HepG2 (cell line): ENCODE measurements around the gene HOMEZ. TPM values are rescaled to one million over a fixed set of nuclear protein-coding genes. Genes with fewer than 3 reads are reported as not detected.

ENCODE experiments used
- CREB1 ChIP-seq, 2 experiments: fragments of 450-650 bp in 1 of 2; IDR thresholded peaks; 2 replicates each; pipeline ENCODE4 v1.6.1; 2016 to 2017; ENCODE audit warnings: control low read depth in 1 of 2, mild to moderate bottlenecking in 1 of 2, missing compliant biosample characterization in 1 of 2, missing genetic modification characterization in 1 of 2
- CREBL2 ChIP-seq: sonication (generic); formaldehyde crosslinking; IDR thresholded peaks from 2 replicates; pipeline ENCODE4 v1.8.1; 2023; ENCODE audit warnings: missing genetic modification reagents, mild to moderate bottlenecking, borderline replicate concordance
- ETS1 ChIP-seq: sonication (generic); formaldehyde crosslinking; IDR thresholded peaks from 2 replicates; pipeline ENCODE4 v1.4.0; 2020; ENCODE audit warnings: missing genetic modification reagents
- LCORL ChIP-seq, 2 experiments: fragments of 450-650 bp in 1 of 2; sonication (generic) in 1 of 2; formaldehyde crosslinking in 1 of 2; IDR thresholded peaks; 2 replicates each; pipeline versions ENCODE4 v1.5.0 to v1.6.1; 2017 to 2020; ENCODE audit warnings: antibody characterized with exemption in 1 of 2, missing genetic modification reagents in 1 of 2
- NCOA5 ChIP-seq: sonication (generic); formaldehyde crosslinking; IDR thresholded peaks from 2 replicates; pipeline ENCODE4 v1.4.0; 2020; ENCODE audit warnings: missing genetic modification reagents
- PAF1 ChIP-seq: IDR thresholded peaks from 2 replicates; pipeline ENCODE4 v1.6.1; 2016; ENCODE audit warnings: missing genetic modification reagents, missing compliant biosample characterization
- POLR2A ChIP-seq, 2 experiments: IDR thresholded peaks; 2 replicates each; pipeline ENCODE4 v1.6.1; 2011; ENCODE audit warnings: low read depth in 2 of 2, low read length in 2 of 2, mild to moderate bottlenecking in 1 of 2, moderate library complexity in 1 of 2; ENCODE audit not compliant: insufficient read depth in 1 of 2
- RXRB ChIP-seq: IDR thresholded peaks from 2 replicates; pipeline ENCODE4 v1.6.1; 2016; ENCODE audit warnings: borderline replicate concordance, missing genetic modification reagents, missing compliant biosample characterization
- SAFB2 ChIP-seq: sonication (generic); formaldehyde crosslinking; IDR thresholded peaks from 2 replicates; pipeline ENCODE4 v1.5.1; 2020; ENCODE audit warnings: missing genetic modification reagents, low read depth, mild to moderate bottlenecking, borderline replicate concordance
- XRCC5 ChIP-seq: fragments of 200-400 bp; formaldehyde crosslinking; optimal IDR thresholded peaks from 2 replicates; pipeline ENCODE3; 2017; ENCODE audit warnings: mild to moderate bottlenecking, low read length
- ZHX1 ChIP-seq: sonication (generic); formaldehyde crosslinking; IDR thresholded peaks from 2 replicates; pipeline ENCODE4 v1.8.1; 2022; ENCODE audit warnings: low read depth, mild to moderate bottlenecking, missing genetic modification reagents
- ZNF367 ChIP-seq: sonication (generic); formaldehyde crosslinking; IDR thresholded peaks from 2 replicates; pipeline ENCODE4 v1.4.0; 2020; ENCODE audit warnings: missing genetic modification reagents, borderline replicate concordance
- ZNF414 ChIP-seq: sonication (generic); formaldehyde crosslinking; IDR thresholded peaks from 2 replicates; pipeline ENCODE4 v1.5.0; 2020; ENCODE audit warnings: missing genetic modification reagents
- polyA plus RNA-seq, 8 experiments: library from polyadenylated mRNA; depleted of rRNA in 3 of 8; stranded (reverse) in 7 of 8; unstranded in 1 of 8; fragments of >200 nt; fragmentation: Illumina TruSeq in 4 of 8; extraction: Trizol in 4 of 8; gene quantifications; 2 replicates each; pipeline versions ENCODE4 v1.2.1 to v1.2.3, GENCODE V29; 2011 to 2016; ENCODE audit warnings: low read depth in 4 of 8, missing spikeins in 1 of 8, mixed read lengths in 1 of 8; ENCODE audit not compliant: insufficient read depth in 1 of 8
- total RNA-seq, 5 experiments: library from RNA; depleted of rRNA; stranded (reverse); fragments of >200 nt; fragmentation: Illumina TruSeq; extraction: Trizol; gene quantifications; 2 replicates each; pipeline ENCODE4 v1.2.3, GENCODE V29; 2016; ENCODE audit warnings: low read depth in 1 of 5
- TF ChIP-seq, protein P1 (sequence below), 2 experiments: sonication (generic) in 1 of 2; formaldehyde crosslinking in 1 of 2; IDR thresholded peaks; 2 replicates each; pipeline versions ENCODE4 v1.5.1 to v1.6.1; 2011 to 2020; ENCODE audit warnings: borderline replicate concordance in 1 of 2, low read depth in 1 of 2, low read length in 1 of 2, mild to moderate bottlenecking in 1 of 2, missing genetic modification reagents in 1 of 2, moderate library complexity in 1 of 2
- TF ChIP-seq, protein P2 (sequence below): sonication (generic); formaldehyde crosslinking; IDR thresholded peaks from 2 replicates; pipeline ENCODE4 v1.5.0; 2020; ENCODE audit warnings: missing genetic modification reagents

The HOMEZ gene
- total and polyA plus RNA-seq, 2 of the 13 experiments (the other 11 are each of a cell fraction or from before 2014, with no cell fraction given): 14.5 to 31.8 TPM

GRCh38 chr14:23294734-23295561 lies 9.0 kb upstream of the HOMEZ start (continued):
- TF ChIP-seq, protein P1, sequence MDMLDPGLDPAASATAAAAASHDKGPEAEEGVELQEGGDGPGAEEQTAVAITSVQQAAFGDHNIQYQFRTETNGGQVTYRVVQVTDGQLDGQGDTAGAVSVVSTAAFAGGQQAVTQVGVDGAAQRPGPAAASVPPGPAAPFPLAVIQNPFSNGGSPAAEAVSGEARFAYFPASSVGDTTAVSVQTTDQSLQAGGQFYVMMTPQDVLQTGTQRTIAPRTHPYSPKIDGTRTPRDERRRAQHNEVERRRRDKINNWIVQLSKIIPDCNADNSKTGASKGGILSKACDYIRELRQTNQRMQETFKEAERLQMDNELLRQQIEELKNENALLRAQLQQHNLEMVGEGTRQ (IDR thresholded peaks at IDR 0.05; ENCODE audit: low read depth, low read length): no peak
- TF ChIP-seq, protein P1 (CRISPR knock-in tag; IDR thresholded peaks at IDR 0.05; ENCODE audit: borderline replicate concordance): no peak
- TF ChIP-seq XRCC5 (peak; percentile 94), ZHX1 (CRISPR knock-in tag) (no peak), CREB1 (IDR thresholded peaks at IDR 0.05) (peak; percentile 75), CREB1 (CRISPR knock-in tag; IDR thresholded peaks at IDR 0.05) (no peak), POLR2A (IDR thresholded peaks at IDR 0.05; ENCODE audit: insufficient read depth in 1 of 2, low read depth in 2 of 2, low read length in 2 of 2) (peak in 1 of 2 experiments; percentile 34; a peak in 1 of 4 replicates), ZNF414 (CRISPR knock-in tag) (no peak), LCORL (IDR thresholded peaks at IDR 0.05) (peak; percentile 79), LCORL (CRISPR knock-in tag; IDR thresholded peaks at IDR 0.05) (0 out of 2 replicates have a peak, but pooled peaks have one; percentile 19), SAFB2 (CRISPR knock-in tag) (0 out of 2 replicates have a peak, but pooled peaks have one; percentile 44), ETS1 (no peak), NCOA5 (peak; percentile 74; the same call in 1 of the 2 replicates), RXRB (peak; percentile 44; the same call in 1 of the 2 replicates), PAF1 (0 out of 2 replicates have a peak, but pooled peaks have one; percentile 3), CREBL2 (CRISPR knock-in tag) (no peak), ZNF367 (CRISPR knock-in tag) (0 out of 2 replicates have a peak, but pooled peaks have one; percentile 57)
- TF ChIP-seq, protein P2, sequence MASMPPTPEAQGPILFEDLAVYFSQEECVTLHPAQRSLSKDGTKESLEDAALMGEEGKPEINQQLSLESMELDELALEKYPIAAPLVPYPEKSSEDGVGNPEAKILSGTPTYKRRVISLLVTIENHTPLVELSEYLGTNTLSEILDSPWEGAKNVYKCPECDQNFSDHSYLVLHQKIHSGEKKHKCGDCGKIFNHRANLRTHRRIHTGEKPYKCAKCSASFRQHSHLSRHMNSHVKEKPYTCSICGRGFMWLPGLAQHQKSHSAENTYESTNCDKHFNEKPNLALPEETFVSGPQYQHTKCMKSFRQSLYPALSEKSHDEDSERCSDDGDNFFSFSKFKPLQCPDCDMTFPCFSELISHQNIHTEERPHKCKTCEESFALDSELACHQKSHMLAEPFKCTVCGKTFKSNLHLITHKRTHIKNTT: 0 out of 2 replicates have a peak, but pooled peaks have one; percentile 78
